ENCODE data around the gene FSTL4. TPM values are rescaled to one million over a fixed set of nuclear protein-coding genes. Genes with fewer than 3 reads are reported as not detected.

FSTL4 gene
- polyA plus RNA-seq, 6 donors from 2014 or later: 0.22 to 0.78 (median 0.48) TPM; not detected in 1

- H3K27me3 Mint-ChIP-seq: no peaks in the 10 kb centered on the region
- H3K36me3 Mint-ChIP-seq: no peaks in the 10 kb centered on the region
- H3K9me3 Mint-ChIP-seq: no peaks in the 10 kb centered on the region
- H3K27ac Mint-ChIP-seq: no peak overlapping the region
- DNase-seq: no peak
- H3K4me1 Mint-ChIP-seq: no peaks in the 10 kb centered on the region
- no peak overlapping the region for H3K4me3 Mint-ChIP-seq
- no peak for ATAC-seq (ENCODE audit: low read depth in 2 of 2)
These were observed 277.3 kb downstream of the FSTL4 start for GRCh38 chr5:133334796-133335639.

- Mint-ChIP-seq H3K27me3 (no peaks in the 10 kb centered on the region), H3K4me1 (no peaks in the 10 kb centered on the region), H3K36me3 (no peaks in the 10 kb centered on the region), H3K27ac (peak overlapping the region in 1 of 6 donors; percentile 52), H3K9me3 (no peaks in the 10 kb centered on the region), H3K4me3 (no peak overlapping the region)
- ATAC-seq (ENCODE audit: low read depth in 2 of 2) (no peak), DNase-seq (no peak)
These were observed 278.8 kb downstream of the FSTL4 start for GRCh38 chr5:133333326-133334150.

- ATAC-seq (ENCODE audit: low read depth in 2 of 2) (no peak), DNase-seq (no peak)
- Mint-ChIP-seq H3K27ac (no peak overlapping the region), H3K4me1 (no peaks in the 10 kb centered on the region), H3K4me3 (no peak overlapping the region), H3K9me3 (no peaks in the 10 kb centered on the region), H3K27me3 (no peaks in the 10 kb centered on the region), H3K36me3 (no peaks in the 10 kb centered on the region)
These were observed 279.8 kb downstream of the FSTL4 start for GRCh38 chr5:133332439-133333024.

- H3K4me3 Mint-ChIP-seq: no peak overlapping the region
- no peaks in the 10 kb centered on the region for H3K9me3 Mint-ChIP-seq
- no peaks in the 10 kb centered on the region for H3K36me3 Mint-ChIP-seq
- DNase-seq (no peak), ATAC-seq (ENCODE audit: low read depth in 2 of 2) (no peak)
- peak overlapping the region in 1 of 6 donors; percentile 47 for H3K27ac Mint-ChIP-seq
- no peaks in the 10 kb centered on the region for H3K27me3 Mint-ChIP-seq
- H3K4me1 Mint-ChIP-seq: no peaks in the 10 kb centered on the region
These were observed 280.4 kb downstream of the FSTL4 start for GRCh38 chr5:133331941-133332340.

- DNase-seq (no peak), ATAC-seq (ENCODE audit: low read depth in 2 of 2) (no peak)
- Mint-ChIP-seq H3K27ac (no peak overlapping the region), H3K27me3 (no peaks in the 10 kb centered on the region), H3K9me3 (no peaks in the 10 kb centered on the region), H3K36me3 (no peaks in the 10 kb centered on the region), H3K4me3 (no peak overlapping the region), H3K4me1 (no peaks in the 10 kb centered on the region)
These were observed 281.4 kb downstream of the FSTL4 start for GRCh38 chr5:133330956-133331355.

- DNase-seq (no peak), ATAC-seq (ENCODE audit: low read depth in 2 of 2) (no peak)
- Mint-ChIP-seq H3K4me1 (peaks cover 0 to 4% (median 0%) of the 10 kb centered on the region in 3 donors), H3K4me3 (no peak overlapping the region), H3K27me3 (peaks cover 0 to 5% (median 0%) of the 10 kb centered on the region in 3 donors), H3K9me3 (no peaks in the 10 kb centered on the region), H3K27ac (peak overlapping the region in 2 of 6 donors; percentile 10 to 50), H3K36me3 (no peaks in the 10 kb centered on the region)
These were observed 283.5 kb downstream of the FSTL4 start for GRCh38 chr5:133328800-133329199.

- ATAC-seq (ENCODE audit: low read depth in 2 of 2): no peak
- Mint-ChIP-seq H3K9me3 (no peaks in the 10 kb centered on the region), H3K36me3 (no peaks in the 10 kb centered on the region), H3K27ac (no peak overlapping the region), H3K4me3 (no peak overlapping the region), H3K4me1 (peaks cover 0 to 4% (median 0%) of the 10 kb centered on the region in 3 donors), H3K27me3 (peaks cover 0 to 5% (median 0%) of the 10 kb centered on the region in 3 donors)
- DNase-seq: no peak
These were observed 284.4 kb downstream of the FSTL4 start for GRCh38 chr5:133327946-133328401.

GRCh38 chr5:133326361-133326760 lies 286.0 kb downstream of the FSTL4 start:
- DNase-seq (no peak), ATAC-seq (ENCODE audit: low read depth in 2 of 2) (no peak)
- H3K36me3 Mint-ChIP-seq: no peaks in the 10 kb centered on the region
- no peaks in the 10 kb centered on the region for H3K9me3 Mint-ChIP-seq
- peaks cover 7 to 16% (median 11%) of the 10 kb centered on the region in 3 donors for H3K4me1 Mint-ChIP-seq
- peaks cover 0 to 5% (median 0%) of the 10 kb centered on the region in 3 donors for H3K27me3 Mint-ChIP-seq
- no peak overlapping the region for H3K4me3 Mint-ChIP-seq
- peak overlapping the region in 2 of 6 donors; percentile 3 to 21 for H3K27ac Mint-ChIP-seq

- Mint-ChIP-seq H3K36me3 (no peaks in the 10 kb centered on the region), H3K27ac (peak overlapping the region in 1 of 6 donors; percentile 3), H3K4me3 (no peak overlapping the region), H3K27me3 (peaks cover 0 to 5% (median 0%) of the 10 kb centered on the region in 3 donors), H3K9me3 (no peaks in the 10 kb centered on the region), H3K4me1 (peaks cover 10 to 21% (median 14%) of the 10 kb centered on the region in 3 donors)
- ATAC-seq (ENCODE audit: low read depth in 2 of 2) (no peak), DNase-seq (no peak)
These were observed 286.5 kb downstream of the FSTL4 start for GRCh38 chr5:133325864-133326263.

- no peak overlapping the region for H3K4me3 Mint-ChIP-seq
- peak overlapping the region in 1 of 6 donors; percentile 68 for H3K27ac Mint-ChIP-seq
- no peaks in the 10 kb centered on the region for H3K36me3 Mint-ChIP-seq
- H3K9me3 Mint-ChIP-seq: no peaks in the 10 kb centered on the region
- H3K4me1 Mint-ChIP-seq: peaks cover 10 to 21% (median 14%) of the 10 kb centered on the region in 3 donors
- DNase-seq (no peak), ATAC-seq (ENCODE audit: low read depth in 2 of 2) (no peak)
- peaks cover 0 to 5% (median 0%) of the 10 kb centered on the region in 3 donors for H3K27me3 Mint-ChIP-seq
These were observed 287.4 kb downstream of the FSTL4 start for GRCh38 chr5:133324926-133325325.

GRCh38 chr5:133323494-133324457 lies 288.6 kb downstream of the FSTL4 start:
- ATAC-seq (ENCODE audit: low read depth in 2 of 2): no peak
- Mint-ChIP-seq H3K4me3 (no peak overlapping the region), H3K36me3 (no peaks in the 10 kb centered on the region), H3K27me3 (peaks cover 0 to 5% (median 0%) of the 10 kb centered on the region in 3 donors), H3K27ac (peak overlapping the region in 3 of 6 donors; percentile 10 to 80 (median 29)), H3K4me1 (peaks cover 10 to 23% (median 14%) of the 10 kb centered on the region in 3 donors), H3K9me3 (no peaks in the 10 kb centered on the region)
- DNase-seq: no peak

GRCh38 chr5:133322743-133323142 lies 289.6 kb downstream of the FSTL4 start:
- DNase-seq (no peak), ATAC-seq (ENCODE audit: low read depth in 2 of 2) (no peak)
- Mint-ChIP-seq H3K4me1 (peaks cover 10 to 23% (median 14%) of the 10 kb centered on the region in 3 donors), H3K4me3 (peak overlapping the region in 1 of 8 donors; percentile 50), H3K27me3 (peaks cover 0 to 5% (median 0%) of the 10 kb centered on the region in 3 donors), H3K27ac (peak overlapping the region in 2 of 6 donors; percentile 4 to 80), H3K36me3 (no peaks in the 10 kb centered on the region), H3K9me3 (no peaks in the 10 kb centered on the region)

All from naive B cell (primary cell).